Fibroblast of lung (primary cell): Measurements from ENCODE around the gene NEK7. TPM values are rescaled to one million over a fixed set of nuclear protein-coding genes. Genes with fewer than 3 reads are reported as not detected.

Experiments
- DNase-seq, 2 donors: peaks; one replicate each; pipeline versions ENCODE4 v3.0.0 to v3.0.0-alpha.2; 2010; ENCODE audit warnings: low read depth in 2 of 2
- H2AFZ ChIP-seq: 2 replicates; pipeline ENCODE4 v1.5.1; 2012; ENCODE audit warnings: low read length, control low read depth, inconsistent platforms
- H3K27ac ChIP-seq: 2 replicates; pipeline ENCODE4 v1.5.1; 2011; ENCODE audit warnings: low read length, control low read depth; ENCODE audit not compliant: insufficient read depth
- H3K27me3 ChIP-seq: 2 replicates; pipeline ENCODE4 v1.5.1; 2011; ENCODE audit warnings: mild to moderate bottlenecking, low read length; ENCODE audit not compliant: control insufficient read depth, insufficient read depth
- H3K36me3 ChIP-seq: 2 replicates; pipeline ENCODE4 v1.5.1; 2011; ENCODE audit warnings: low read length; ENCODE audit not compliant: control insufficient read depth, insufficient read depth
- H3K4me1 ChIP-seq: 2 replicates; pipeline ENCODE4 v1.5.1; 2011; ENCODE audit warnings: low read length; ENCODE audit not compliant: control insufficient read depth, insufficient read depth; ENCODE audit errors: extremely low read depth
- H3K4me2 ChIP-seq: 2 replicates; pipeline ENCODE4 v1.5.1; 2011; ENCODE audit warnings: low read length, control low read depth; ENCODE audit not compliant: insufficient read depth; ENCODE audit errors: extremely low read depth
- H3K4me3 ChIP-seq, 4 experiments: fragments of 200-600 bp in 1 of 4; sonication (generic) in 1 of 4; replicated peaks in 1 of 4; 2 replicates each; pipeline ENCODE4 v1.5.1; 2011 to 2016; ENCODE audit warnings: low read length in 4 of 4, low read depth in 3 of 4, mild to moderate bottlenecking in 3 of 4, control low read depth in 2 of 4, inconsistent platforms in 1 of 4, mixed read lengths in 1 of 4; ENCODE audit not compliant: insufficient read depth in 1 of 4; ENCODE audit errors: control extremely low read depth in 1 of 4
- H3K79me2 ChIP-seq: 2 replicates; pipeline ENCODE4 v1.5.1; 2012; ENCODE audit warnings: mild to moderate bottlenecking, low read length, inconsistent platforms; ENCODE audit not compliant: control insufficient read depth, insufficient read depth
- H3K9ac ChIP-seq: 2 replicates; pipeline ENCODE4 v1.5.1; 2011; ENCODE audit warnings: mild to moderate bottlenecking, low read length, control low read depth; ENCODE audit not compliant: insufficient read depth
- H3K9me3 ChIP-seq: 2 replicates; pipeline ENCODE4 v1.5.1; 2012; ENCODE audit warnings: low read depth, low read length; ENCODE audit not compliant: control insufficient read depth, insufficient read depth
- H4K20me1 ChIP-seq: 2 replicates; pipeline ENCODE4 v1.5.1; 2011; ENCODE audit warnings: low read length; ENCODE audit not compliant: control insufficient read depth, insufficient read depth; ENCODE audit errors: extremely low read depth
- EZH2 ChIP-seq: IDR thresholded peaks from 2 replicates; pipeline ENCODE4 v1.5.1; 2012; ENCODE audit warnings: low read length, control low read depth, mild to moderate bottlenecking; ENCODE audit errors: missing control alignments
- polyA plus RNA-seq, 2 donors: library from polyadenylated mRNA; depleted of rRNA in 1 of 2; stranded (reverse) in 1 of 2; unstranded in 1 of 2; fragments of >200 nt; gene quantifications; 2 replicates each; pipeline ENCODE4 v1.2.1, GENCODE V29; 2011 to 2012; ENCODE audit warnings: missing spikeins in 1 of 2
- total RNA-seq: library from RNA; depleted of rRNA; stranded (reverse); fragments of >200 nt; gene quantifications from 2 replicates; pipeline ENCODE4 v1.2.1, GENCODE V29; 2014
- TF ChIP-seq, protein P1 (sequence below), 2 donors: IDR thresholded peaks in 1 of 2; conservative IDR thresholded peaks in 1 of 2; 1 replicate in 1 of 2; 2 replicates in 1 of 2; pipeline ENCODE4 v1.5.1; 2011 to 2012; ENCODE audit warnings: low read length in 2 of 2, control low read depth in 1 of 2, inconsistent platforms in 1 of 2, low read depth in 1 of 2, mild to moderate bottlenecking in 1 of 2

Gene NEK7
- total and polyA plus RNA-seq, 2 donors (not counting 1 experiment from before 2014, with no cell fraction given) = 90.5 to 207 TPM

- H3K4me2 ChIP-seq = no peak overlapping the region
- no peaks in the 10 kb centered on the region for H3K36me3 ChIP-seq
- DNase-seq = peak in 1 of 2 donors; percentile 45
- H3K79me2 ChIP-seq = peaks cover 11% of the 10 kb centered on the region
- TF ChIP-seq, protein P1, sequence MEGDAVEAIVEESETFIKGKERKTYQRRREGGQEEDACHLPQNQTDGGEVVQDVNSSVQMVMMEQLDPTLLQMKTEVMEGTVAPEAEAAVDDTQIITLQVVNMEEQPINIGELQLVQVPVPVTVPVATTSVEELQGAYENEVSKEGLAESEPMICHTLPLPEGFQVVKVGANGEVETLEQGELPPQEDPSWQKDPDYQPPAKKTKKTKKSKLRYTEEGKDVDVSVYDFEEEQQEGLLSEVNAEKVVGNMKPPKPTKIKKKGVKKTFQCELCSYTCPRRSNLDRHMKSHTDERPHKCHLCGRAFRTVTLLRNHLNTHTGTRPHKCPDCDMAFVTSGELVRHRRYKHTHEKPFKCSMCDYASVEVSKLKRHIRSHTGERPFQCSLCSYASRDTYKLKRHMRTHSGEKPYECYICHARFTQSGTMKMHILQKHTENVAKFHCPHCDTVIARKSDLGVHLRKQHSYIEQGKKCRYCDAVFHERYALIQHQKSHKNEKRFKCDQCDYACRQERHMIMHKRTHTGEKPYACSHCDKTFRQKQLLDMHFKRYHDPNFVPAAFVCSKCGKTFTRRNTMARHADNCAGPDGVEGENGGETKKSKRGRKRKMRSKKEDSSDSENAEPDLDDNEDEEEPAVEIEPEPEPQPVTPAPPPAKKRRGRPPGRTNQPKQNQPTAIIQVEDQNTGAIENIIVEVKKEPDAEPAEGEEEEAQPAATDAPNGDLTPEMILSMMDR (conservative IDR thresholded peaks at IDR 0.05 in 1 of 2, IDR thresholded peaks at IDR 0.05 in 1 of 2; ENCODE audit: low read depth in 1 of 2, low read length in 2 of 2) = no peak
- TF ChIP-seq EZH2 = no peak
- peaks cover 6% of the 10 kb centered on the region for H3K4me1 ChIP-seq
- no peak overlapping the region for H3K9ac ChIP-seq
- H3K27me3 ChIP-seq = no peaks in the 10 kb centered on the region
- H3K4me3 ChIP-seq = no peak overlapping the region
- H4K20me1 ChIP-seq = no peaks in the 10 kb centered on the region
- no peak overlapping the region for H3K27ac ChIP-seq
- H2AFZ ChIP-seq = no peak overlapping the region
- H3K9me3 ChIP-seq = no peaks in the 10 kb centered on the region
These were observed 106.4 kb downstream of the NEK7 start for GRCh38 chr1:198263186-198263585.

DNA sequence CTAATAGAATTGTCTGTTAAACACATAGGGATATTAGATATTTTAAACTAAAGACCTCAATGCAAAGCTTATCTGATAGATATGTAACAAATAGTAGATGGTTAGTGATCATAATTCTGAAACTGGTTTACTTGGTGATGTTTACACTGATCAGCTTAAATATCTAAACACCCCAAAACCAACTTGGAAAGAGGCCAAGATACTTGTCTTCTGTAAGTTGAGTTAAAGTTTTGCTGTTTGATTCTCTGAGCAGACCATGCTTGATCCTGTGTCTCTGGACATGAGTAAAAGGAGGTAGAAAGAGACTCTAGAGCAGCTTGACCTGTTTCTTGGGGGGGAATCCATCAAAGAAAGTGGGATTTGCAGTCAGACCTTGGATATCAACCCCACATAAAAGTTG is 107.5 kb downstream of the NEK7 start:
- Histone ChIP-seq H3K4me2 (no peak overlapping the region), H3K27ac (no peak overlapping the region)

GRCh38 chr1:198265073-198265661 is 108.4 kb downstream of the NEK7 start:
- peak in 1 of 2 donors; percentile 59 for DNase-seq
- Histone ChIP-seq H3K9ac (no peak overlapping the region), H2AFZ (no peak overlapping the region), H3K27me3 (no peaks in the 10 kb centered on the region), H3K79me2 (peaks cover 8% of the 10 kb centered on the region), H3K9me3 (no peaks in the 10 kb centered on the region), H3K27ac (no peak overlapping the region), H3K4me2 (no peak overlapping the region), H3K36me3 (no peaks in the 10 kb centered on the region), H4K20me1 (no peaks in the 10 kb centered on the region), H3K4me3 (no peak overlapping the region), H3K4me1 (no peaks in the 10 kb centered on the region)
- TF ChIP-seq, protein P1 (conservative IDR thresholded peaks at IDR 0.05 in 1 of 2, IDR thresholded peaks at IDR 0.05 in 1 of 2; ENCODE audit: low read depth in 1 of 2, low read length in 2 of 2) = no peak
- TF ChIP-seq EZH2 = no peak

More for the DNA sequence above, 107.5 kb downstream of the NEK7 start:
- H4K20me1 ChIP-seq = no peaks in the 10 kb centered on the region
- no peaks in the 10 kb centered on the region for H3K36me3 ChIP-seq
- H3K9me3 ChIP-seq = no peaks in the 10 kb centered on the region
- H3K27me3 ChIP-seq = no peaks in the 10 kb centered on the region
- peaks cover 11% of the 10 kb centered on the region for H3K79me2 ChIP-seq
- no peak for TF ChIP-seq EZH2
- TF ChIP-seq, protein P1 (conservative IDR thresholded peaks at IDR 0.05 in 1 of 2, IDR thresholded peaks at IDR 0.05 in 1 of 2; ENCODE audit: low read depth in 1 of 2, low read length in 2 of 2) = no peak
- no peak overlapping the region for H3K9ac ChIP-seq
- H2AFZ ChIP-seq = no peak overlapping the region
- DNase-seq = no peak
- H3K4me1 ChIP-seq = peaks cover 4% of the 10 kb centered on the region
- no peak overlapping the region for H3K4me3 ChIP-seq
